Frontal cortex (tissue), 4 donors: ENCODE measurements around the gene KLK11. TPM values are rescaled to one million over a fixed set of nuclear protein-coding genes. Genes with fewer than 3 reads are reported as not detected.

ENCODE experiments used
- DNase-seq, 2 donors: peaks; one replicate each; pipeline ENCODE4 v3.0.0; 2012; ENCODE audit warnings: low spot score in 2 of 2
- FAIRE-seq: peaks from 2 replicates; lab custom pipeline; 2012; peaks lifted over from hg19 to GRCh38; lab: Jason Lieb, UNC
- total RNA-seq: library from RNA; depleted of rRNA; stranded (reverse); fragments of >200 nt; gene quantifications from one replicate; pipeline ENCODE4 v1.2.3, GENCODE V29; 2014
- donor health status: control.
- donor health status: control.
- donor health status: control.

KLK11 gene
- not detected for total RNA-seq

DNA sequence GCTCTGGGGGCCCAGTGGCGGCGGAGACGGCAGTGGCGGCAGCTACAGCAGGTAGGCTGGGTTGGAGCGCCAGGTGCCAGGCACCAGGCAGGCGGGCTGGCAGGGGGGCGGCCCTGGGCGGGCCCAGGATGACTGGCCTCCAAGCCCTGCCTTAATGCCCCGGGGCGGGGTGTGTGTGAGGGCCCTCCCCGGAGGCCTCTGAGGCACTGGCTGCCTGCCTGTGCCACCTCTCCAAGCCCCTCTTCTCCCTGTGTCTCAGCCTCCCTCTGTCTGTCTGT lies at the start of gene KLK11:
KLK11 (minus strand) TSS at position 63 of the 278 bp plus-strand sequence. CDS start 985 bp downstream, outside the sequence.
- FAIRE-seq, result no peak
- no peak for DNase-seq

- no peak for FAIRE-seq
Observed at GRCh38 chr19:51075998-51076397, 49.6 kb upstream of the KLK11 start.

DNA sequence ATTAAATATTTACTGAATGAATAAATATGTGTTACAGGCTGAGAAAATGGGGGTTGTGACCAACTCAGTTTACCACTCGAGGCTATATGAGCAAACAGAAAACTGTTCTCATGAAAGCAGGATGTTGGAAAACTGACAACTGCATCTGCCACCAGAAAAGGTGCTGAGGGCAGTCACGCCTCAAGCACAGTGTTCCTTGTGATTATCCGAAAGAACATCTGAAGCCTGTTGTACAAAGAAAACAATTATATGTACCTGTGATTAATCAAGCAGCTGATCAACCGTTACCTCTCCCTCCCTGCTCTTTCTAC lies 44.6 kb upstream of the KLK11 start:
- DNase-seq (no peak), FAIRE-seq (no peak)

More at GRCh38 chr19:51075998-51076397, 49.6 kb upstream of the KLK11 start:
- DNase-seq, result no peak

DNA sequence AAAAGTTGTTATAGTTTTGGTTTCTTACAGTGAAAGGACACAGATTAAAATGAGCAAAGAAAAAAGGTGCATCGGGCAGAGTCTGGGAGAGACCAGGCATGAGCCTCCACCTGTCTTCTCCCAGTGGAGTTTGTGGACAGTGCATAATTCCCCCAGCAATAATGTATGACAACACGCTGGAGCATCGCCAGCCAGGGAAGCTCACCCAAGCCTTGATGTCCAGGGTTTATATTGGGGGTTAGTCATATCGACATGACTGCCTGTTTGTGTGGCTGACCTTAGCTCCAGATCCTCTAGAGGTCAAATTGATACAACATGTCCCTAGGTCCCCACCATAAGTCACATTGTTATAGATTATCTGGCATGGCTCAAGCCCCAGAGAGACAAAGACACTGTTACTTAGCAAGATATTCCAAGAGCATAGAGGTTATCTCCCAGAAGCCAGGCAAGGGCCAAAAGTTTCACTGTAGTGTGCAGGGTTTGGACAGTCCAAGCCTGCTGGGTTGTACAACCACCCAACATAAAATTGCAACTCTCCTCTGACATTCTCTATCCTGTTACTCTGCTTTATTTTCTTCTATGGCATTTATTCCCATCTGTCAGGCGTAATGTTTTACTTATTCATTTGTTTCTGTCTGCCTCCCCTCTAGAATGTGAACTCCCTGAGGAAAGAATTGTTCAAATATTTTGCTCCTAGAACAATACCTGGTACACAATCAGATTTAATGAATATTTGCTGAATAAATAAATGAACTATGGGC lies 44.1 kb upstream of the KLK11 start:
- FAIRE-seq (no peak), DNase-seq (no peak)

DNA sequence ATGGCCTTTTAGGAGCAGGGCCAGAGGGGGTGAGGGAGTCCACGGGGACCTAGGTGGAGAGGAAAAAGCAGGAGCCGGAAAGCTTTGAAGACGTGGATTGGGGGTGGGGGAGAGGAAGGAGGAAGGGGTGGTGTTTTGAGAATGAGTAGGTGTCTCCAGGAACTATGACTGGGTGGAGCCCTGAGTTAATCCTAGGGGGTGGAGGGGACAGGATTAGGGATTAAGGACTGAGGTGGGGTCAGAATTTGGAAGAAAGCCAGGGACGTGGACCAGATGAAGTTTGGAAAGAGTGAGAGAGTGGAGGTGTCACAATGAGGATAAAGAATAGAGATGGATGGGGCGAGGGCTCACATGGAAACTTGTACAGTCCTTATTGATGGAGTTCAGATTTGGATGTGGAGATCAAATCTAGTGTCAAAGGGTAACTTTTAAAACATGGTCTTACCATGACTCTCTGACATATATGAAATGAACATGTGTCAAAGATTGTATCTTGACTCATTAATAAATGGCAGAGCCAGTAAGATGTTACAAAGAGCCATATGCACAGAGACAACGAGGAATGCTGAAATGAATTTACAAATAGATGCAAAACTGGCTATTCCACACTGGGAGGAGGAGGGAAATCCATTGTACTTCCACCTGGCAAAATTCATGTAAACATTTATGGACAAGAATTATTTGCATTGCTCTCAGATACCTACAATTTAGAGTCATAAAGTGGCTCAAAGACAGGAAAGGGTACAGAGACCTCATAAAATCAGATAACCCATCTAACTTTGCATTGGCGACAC lies 40.2 kb upstream of the KLK11 start:
- no peak for FAIRE-seq
- DNase-seq, result no peak

GRCh38 chr19:51065221-51065960 lies 39.0 kb upstream of the KLK11 start:
- DNase-seq, result no peak
- no peak for FAIRE-seq

DNA sequence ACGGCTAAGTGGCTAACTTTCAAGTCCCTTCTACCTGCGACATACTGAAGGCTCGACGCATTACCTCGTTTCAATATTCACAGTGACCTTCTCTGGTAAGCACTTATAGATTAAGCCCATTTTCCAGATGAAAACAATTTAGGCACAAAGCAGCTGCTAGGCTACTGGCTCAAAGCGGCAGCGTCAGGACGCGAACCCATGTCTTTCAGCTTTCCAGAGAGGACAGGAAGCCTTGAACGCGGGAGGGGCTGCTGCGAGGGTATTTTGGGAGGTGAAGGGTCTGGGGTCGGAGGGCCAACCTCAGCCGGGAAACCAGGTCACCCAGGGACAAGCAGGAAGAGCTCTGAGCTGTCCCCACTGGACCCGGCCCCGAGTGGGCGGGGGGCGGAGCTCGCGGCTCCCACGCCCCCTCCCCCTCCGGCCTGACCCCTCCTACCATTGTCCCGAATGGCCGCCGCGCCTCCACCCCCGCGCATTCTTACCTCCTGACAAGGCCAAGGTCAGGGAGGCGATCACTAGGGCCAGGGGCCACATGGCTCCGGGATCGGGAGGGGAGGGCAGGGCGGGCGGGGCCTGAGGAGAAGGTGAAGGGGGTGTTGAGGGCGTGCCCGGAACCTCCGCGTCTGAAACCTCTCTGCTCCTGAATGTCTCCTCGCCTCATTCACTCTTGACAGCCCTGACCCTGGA lies 38.3 kb upstream of the KLK11 start, which contains the start of gene KLK13:
KLK13 (minus strand) TSS at position 559 of the 687 bp plus-strand sequence; CDS start at position 534, 25 bp downstream.
- no peak for DNase-seq
- no peak for FAIRE-seq

GRCh38 chr19:51063664-51064063 lies 37.2 kb upstream of the KLK11 start:
- FAIRE-seq, result no peak
- DNase-seq, result no peak

GRCh38 chr19:51060973-51061372 lies 34.6 kb upstream of the KLK11 start:
- FAIRE-seq (no peak), DNase-seq (no peak)

- no peak for FAIRE-seq
- no peak for DNase-seq
Observed at GRCh38 chr19:51060336-51060735, 33.9 kb upstream of the KLK11 start.

DNA sequence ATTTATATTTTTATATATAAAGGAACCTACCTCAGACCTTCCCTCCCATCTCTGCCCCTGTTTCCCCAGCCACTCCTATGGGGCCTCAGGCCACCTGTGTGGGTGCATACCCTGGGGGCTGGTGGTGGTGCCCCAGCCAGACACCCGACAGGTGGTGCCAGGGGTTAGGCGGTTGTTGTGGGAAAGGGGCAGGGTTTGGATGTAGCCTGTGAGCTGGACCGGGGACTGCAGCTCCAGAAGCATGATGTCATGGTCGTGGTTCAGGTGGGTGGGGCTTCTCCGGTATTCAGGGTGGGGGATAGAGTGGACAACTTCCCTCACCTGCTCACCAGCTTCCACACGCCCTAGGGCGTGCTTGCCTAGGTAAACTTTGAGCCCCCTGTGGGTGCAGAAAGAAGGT lies 33.3 kb upstream of the KLK11 start:
- FAIRE-seq, result no peak
- DNase-seq, result no peak

- FAIRE-seq, result no peak
- no peak for DNase-seq
Observed at GRCh38 chr19:51055866-51056265, 29.4 kb upstream of the KLK11 start.

DNA sequence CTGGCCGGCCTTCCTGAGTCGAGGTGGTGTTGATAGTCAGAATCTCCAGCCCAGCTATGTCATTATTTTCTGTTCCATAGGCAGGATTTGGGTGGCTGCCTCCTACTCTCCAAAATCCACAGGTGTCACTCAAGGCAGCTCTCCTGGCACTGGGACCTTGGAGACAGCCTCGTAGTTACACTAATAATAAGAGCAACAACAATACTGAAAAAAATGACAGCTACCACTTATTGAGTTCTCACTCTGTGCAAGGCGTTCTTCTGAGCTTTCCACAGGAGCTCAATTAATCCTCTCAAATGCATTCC lies 20.6 kb upstream of the KLK11 start:
- no peak for FAIRE-seq

DNA sequence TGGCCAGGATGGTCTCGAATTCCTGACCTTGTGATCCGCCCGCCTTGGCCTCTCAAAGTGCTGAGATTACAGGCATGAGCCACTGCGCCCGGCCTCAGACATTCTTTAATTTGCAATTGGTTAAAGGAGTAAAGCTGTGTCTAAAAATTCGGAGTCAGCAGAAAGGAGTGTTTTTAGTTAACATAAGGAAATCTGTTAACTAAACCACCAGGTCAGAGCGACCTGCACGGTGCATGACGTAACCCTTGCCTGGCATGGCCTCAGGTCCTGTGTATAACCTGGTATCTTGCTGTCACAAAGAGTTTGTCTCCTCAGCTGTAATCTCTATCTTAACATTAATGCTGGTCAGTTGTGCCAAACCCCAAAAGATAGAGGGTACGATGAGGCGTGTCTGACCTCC lies 17.9 kb upstream of the KLK11 start:
- no peak for DNase-seq
- no peak for FAIRE-seq

More for the DNA sequence above, 20.6 kb upstream of the KLK11 start:
- DNase-seq, result no peak

- DNase-seq, result no peak
- FAIRE-seq, result no peak
Observed at GRCh38 chr19:51043497-51043896, 17.1 kb upstream of the KLK11 start.

DNA sequence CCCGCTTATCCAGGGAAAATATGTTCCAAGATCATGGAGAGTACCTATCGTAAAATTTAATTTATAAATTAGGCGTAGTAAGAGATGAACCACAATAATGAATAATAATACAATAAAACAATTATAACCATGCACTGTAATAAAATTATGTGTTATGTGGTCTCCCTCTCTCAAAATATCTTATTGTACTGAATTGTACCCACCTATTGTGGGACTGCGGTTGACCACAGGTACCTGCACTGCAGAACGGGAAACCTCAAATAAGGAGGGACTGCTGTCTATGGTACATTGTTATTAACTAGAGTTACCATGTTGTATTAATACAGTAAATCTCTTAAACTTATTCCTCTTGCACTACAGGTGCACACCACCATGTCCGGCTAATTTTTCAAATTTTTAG lies 13.7 kb upstream of the KLK11 start:
- DNase-seq (no peak), FAIRE-seq (no peak)

DNA sequence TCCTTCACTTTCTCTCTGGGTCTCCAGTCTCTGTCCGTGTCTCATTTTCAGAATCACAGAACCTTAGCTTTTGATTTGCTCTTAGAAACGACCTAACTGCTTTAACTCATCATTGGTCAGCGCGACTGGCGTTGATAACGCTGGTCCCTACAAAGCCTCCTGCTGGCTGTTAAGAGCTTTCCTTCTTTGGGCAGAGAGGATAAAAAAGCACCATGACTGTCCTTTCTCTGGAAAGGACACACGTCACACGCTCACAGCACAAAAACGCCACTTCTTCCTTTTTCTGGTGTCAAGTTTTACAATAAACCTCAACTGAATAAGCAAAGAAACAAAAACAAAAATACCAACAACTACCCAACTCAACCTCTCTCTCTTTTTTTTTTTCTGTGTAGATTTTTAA lies 10.1 kb upstream of the KLK11 start:
- FAIRE-seq, result no peak
- DNase-seq, result no peak

GRCh38 chr19:51034704-51035103 lies 8.3 kb upstream of the KLK11 start, which contains the start of gene KLK12:
Gene KLK12 (minus strand): TSS chr19:51035002. CDS start chr19:51034621, 381 bp downstream.
- DNase-seq (no peak), FAIRE-seq (no peak)

GRCh38 chr19:51031880-51032225 lies 5.4 kb upstream of the KLK11 start:
- DNase-seq, result no peak
- FAIRE-seq, result no peak

DNA sequence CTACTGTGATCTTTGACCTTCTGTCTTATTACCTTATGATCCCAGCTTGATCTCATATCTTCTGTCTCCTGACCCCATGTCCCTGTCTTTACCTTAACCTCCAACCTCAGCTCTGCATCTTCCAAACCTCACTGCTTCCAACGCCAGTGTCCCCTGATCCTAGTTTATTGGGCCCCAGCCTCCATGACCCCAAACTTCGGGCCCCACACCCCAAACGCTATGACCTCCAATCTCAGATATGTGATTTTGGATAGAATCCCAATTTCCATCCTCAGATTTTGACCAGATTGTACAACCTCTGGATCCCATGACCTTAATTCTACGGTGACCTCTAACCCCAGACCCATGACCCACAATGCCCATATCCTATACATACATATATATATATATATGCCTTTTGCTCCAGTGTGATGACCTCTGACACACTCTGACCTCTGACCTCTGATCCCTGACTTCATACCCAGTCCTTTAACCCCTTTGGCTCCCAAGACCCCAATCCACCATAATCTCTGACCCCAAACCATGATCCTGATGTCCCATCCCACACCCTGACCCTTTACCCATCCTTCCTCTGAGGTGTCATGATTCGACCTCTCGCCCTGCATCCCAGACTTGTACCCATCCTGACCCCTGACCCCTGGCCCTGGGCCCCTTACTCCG lies 4.9 kb upstream of the KLK11 start:
- FAIRE-seq, result no peak
- DNase-seq, result no peak
